AG08396 (cell line): ENCODE data around the gene HGF.

Experiments
- DNase-seq: peaks from one replicate; pipeline ENCODE4 v3.0.0; 2012; ENCODE audit warnings: low spot score, mixed read lengths

HGF gene

DNA sequence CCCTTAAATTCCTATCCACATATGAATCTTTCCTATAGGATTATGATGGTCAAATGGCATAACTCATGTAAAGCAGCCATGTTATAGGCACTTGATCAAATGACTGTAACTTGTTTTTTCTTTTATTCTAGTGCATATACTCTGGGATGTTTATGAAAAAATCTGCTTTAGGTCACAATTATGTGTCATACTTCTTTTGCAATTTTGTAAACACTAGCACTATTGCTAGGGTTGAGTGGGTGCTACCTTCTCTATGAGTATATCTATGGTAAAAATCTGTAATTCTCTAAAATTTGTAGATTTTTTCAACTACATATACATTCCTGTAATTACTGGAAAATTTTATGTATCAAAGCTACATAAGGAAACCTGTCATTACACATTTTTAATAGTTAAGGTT lies 50.0 kb downstream of the HGF start:
- DNase-seq, result no peak

DNA sequence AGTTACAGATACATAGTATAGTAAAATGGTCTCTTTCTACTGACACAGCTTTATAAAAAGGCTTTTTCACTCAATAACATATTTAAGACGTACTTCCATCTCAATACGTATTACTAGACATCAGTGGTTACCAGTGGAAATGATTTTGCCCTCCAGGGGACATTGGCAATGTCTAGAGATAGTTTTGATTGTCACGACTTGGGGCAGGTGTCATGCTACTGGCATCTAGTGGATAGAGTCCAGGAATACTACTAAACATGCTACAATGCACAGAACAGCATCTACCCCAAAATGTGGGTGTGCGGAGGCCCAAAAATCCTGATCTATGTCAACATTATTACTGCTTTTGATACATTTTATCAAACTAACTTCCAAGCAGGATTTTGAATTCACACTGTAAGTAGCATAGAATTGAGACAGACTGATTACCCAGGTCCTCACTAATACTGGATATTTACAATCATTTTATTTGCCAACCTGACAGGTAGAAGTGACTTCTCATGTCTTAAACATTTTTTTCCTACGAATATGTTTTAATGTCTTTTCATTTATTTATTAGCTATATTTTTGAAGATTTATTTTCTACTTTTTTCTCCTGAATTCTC lies 53.8 kb downstream of the HGF start:
- DNase-seq, result no peak

DNA sequence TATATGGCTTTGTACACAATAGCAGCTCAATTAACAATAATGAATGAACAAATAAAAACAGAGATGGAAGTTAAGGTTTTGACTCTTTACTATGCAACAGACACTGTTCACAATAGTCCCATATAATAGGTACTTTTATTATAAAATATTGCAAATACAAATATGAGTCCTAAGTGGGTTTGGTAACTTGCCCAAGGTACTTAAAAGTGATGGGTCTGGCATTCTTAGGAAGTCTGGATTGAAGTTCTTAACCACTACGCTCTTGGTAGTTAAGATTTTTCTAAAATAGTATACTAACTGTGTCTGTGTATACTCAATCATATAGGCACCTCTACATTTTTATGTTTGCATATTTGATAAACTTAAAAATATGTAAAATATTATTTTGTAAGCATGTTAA lies 55.5 kb downstream of the HGF start:
- no peak for DNase-seq

DNA sequence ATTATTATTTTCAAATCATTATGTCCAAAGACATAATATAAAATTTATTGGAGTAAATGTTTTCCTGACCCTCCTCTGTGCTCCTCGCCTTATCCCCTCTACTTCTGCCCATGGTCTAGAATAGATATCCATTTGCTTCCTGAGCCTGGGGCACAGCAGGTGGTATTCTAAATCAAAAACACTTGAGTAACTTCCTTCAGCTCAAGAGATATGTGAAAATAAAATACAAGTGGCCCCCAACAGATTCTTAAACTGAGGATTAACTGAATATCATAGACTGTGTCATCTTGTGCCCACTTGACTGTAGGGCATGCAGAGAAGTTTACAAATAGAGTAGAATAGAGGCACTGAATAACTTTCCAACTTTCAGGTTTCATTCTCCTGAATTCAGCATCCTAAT lies 59.1 kb downstream of the HGF start:
- no peak for DNase-seq

DNA sequence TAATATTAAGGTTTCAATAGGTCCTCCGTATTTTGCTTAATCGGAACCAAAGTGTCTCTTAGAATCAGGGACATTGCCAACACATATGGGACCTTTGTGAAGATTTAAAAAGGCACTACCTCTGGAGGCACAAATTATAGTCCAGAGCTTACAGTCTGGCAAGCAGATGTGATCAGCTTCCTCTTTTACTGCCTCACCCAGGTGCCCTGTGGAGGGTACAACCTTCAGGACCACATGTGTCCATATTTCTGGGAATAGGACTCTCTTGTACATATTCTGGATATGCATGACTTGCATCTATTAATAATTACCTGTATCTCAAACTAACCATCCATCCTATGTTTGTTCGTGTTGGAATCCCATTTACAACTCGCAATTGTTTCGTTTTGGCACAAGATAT lies 60.0 kb downstream of the HGF start:
- DNase-seq, result no peak

DNA sequence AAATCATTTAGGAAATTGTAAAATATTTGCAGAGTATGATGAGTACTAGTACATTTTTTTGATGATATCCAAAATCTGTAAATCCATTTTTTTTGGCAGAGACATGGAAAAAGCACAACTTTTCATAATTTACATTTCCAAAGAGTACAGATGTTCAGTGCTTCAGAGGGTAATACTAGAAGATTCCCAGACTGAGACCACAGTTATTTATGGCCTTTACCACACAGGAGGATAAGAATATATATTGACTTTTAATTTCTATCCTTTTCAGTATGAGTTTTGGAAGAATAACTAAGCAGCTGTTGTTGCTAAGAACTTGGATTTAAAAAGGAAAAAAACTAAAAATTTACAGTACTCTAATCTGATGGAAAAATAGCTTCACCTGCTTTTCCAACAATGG lies 61.9 kb downstream of the HGF start:
- DNase-seq, result no peak

DNA sequence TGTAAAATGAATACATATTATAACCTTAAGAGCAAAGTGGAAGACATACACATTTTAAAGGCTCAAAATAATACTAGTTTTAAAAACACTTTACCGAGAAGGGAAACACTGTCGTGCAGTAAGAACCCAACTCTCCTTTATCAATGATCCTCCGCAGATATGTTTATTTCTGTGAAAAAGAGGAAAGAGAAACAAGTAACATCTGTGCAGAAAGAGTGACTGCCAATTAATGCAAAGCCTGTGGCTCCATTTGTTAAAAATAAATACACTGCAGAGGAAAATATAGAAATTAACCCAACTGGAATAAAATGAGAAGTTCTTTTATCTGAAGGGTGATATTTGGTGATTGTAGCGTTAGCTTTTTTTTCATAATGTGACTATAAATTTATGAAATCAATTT lies 62.7 kb downstream of the HGF start:
- no peak for DNase-seq

DNA sequence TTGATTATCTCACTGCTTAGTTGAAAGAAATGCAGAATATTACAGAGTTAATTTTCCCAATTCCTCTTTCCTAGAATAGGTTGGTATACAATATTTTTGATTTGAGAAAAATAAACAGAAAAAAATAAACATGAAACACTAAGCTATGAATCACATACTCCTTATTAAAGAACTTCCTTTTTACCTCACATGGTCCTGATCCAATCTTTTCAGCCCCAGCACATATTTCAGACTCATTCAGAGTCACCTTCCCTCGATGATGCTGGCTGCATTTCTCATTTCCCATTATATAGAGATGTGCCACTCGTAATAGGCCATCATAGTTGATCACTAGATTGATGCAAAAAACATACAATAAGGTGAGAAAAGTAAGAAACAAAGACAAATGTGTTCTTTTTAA lies 64.6 kb downstream of the HGF start:
- no peak for DNase-seq

DNA sequence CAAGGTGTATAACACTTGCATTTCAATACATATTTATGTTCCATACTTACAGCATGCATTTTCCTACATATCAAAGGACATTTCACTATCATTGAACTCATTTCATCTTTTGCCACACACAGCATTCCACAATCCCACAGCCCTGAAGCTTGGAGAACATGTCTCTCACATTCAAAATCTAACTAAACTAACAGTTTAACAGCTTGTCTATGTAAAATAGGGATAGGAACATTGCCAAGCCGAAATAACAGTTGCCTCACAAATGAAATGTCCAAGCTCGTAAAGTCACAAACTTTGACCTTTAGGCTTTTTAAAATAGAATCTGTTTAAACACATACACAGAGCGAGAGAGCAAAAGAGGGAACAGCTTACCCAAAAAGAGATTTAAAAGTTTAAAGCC lies 65.3 kb downstream of the HGF start:
- DNase-seq, result no peak

DNA sequence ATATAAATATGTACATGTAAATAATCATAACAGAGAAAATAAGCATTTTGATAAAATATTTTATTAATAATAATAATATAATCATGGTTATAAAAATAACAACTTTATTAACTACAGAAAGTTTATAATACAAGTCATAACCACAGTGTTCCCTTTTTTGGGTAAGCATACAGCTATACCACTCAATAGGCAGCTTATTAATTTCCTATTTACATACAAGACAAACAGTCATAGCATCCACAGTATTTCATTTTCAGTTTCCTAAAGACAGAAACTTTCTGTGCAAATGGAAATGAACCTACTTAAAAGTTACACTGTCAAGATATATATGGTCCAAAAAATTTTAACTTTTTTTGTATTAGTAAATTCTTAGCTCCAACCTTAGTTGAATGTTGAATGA lies 70.9 kb downstream of the HGF start:
- no peak for DNase-seq

DNA sequence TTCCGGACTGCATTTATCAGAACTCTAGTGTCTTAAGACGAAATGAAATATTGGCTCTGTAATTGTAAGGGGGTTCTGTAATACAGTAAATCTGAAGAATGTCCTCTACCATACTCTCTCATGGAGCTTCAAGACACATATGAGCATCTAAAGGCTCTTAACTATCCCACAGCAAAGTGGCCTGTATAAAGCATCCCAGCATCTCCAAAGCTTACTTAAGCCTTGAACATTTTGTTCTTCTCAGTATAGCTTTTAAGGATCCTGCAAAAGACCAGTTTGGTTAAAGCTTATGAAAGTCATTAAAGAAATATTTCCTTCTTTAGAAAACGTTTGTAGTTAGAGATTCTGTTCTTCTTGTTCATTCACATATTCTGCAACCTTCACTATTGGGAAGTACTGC lies 75.1 kb downstream of the HGF start:
- no peak for DNase-seq

DNA sequence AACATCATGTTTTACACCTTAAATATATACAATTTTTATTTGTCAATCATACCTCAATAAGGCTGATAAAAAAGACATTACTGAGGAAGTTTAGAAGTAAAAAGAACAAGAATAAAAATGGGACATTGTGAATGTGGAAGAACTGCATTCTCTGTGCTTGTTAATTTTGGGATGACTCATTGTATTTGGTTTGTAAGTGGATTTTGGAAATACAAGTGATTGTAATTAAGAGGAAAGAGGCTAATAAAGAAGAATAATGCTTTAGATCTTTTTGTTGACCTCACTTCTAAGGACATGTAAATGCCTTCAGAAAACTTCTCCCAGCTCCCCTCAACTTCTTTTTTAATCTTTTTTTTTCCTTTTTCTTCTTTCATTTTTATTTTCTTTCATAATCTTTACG lies 76.0 kb downstream of the HGF start:
- DNase-seq, result no peak

DNA sequence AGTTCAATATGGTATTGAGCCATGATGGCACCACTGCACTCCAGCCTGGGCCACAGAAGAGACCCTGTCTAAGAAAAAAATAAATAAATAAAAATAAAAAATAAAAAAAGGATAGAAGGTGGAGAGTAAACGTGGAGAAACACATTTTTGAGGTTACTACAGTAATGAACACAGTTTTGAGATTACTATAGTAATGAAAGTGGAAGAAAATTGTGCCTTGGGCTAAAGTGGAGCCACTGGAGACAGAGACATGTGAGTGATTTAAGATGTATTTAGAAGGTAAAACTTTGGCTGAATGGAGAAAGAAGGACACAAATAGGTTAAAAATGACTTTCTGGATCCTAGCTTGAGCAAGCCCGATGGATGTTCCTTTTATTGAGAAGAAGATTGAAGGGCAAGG lies 76.8 kb downstream of the HGF start:
- DNase-seq, result no peak

DNA sequence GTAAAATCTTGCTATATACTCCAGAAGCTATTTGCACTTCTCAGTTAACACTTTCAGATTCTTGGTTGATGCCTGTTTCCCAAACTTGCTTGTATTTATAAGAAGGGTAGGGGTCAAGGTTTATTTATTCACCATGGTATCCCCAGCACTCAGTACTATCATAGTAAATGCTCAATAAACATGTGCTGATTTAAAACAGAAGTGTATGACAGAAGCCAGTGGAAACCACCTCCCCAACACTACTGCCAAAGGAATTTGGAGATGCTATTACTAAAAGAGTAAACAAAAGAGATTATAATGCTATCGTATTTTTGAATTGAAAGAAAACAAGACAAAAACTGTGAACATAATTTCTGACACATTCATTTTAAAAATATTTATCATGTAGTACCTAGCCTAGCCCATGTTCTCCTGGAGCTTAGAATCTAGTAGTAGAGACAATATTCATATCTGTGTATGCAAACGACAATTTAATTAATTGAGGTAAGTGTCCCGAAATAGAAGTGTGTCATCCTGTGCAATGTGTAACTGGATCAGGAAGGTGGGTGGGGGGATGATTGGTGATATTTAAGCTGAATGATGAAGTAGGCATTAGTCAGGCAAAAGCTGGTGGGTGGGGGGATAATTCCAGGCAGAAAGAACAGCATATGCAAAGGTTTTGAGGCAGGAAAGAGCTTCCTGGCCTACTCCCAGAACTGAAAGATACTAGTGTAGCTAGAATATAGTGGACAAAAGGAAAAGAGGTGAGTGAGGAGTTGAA lies 77.5 kb downstream of the HGF start:
- DNase-seq, result no peak

DNA sequence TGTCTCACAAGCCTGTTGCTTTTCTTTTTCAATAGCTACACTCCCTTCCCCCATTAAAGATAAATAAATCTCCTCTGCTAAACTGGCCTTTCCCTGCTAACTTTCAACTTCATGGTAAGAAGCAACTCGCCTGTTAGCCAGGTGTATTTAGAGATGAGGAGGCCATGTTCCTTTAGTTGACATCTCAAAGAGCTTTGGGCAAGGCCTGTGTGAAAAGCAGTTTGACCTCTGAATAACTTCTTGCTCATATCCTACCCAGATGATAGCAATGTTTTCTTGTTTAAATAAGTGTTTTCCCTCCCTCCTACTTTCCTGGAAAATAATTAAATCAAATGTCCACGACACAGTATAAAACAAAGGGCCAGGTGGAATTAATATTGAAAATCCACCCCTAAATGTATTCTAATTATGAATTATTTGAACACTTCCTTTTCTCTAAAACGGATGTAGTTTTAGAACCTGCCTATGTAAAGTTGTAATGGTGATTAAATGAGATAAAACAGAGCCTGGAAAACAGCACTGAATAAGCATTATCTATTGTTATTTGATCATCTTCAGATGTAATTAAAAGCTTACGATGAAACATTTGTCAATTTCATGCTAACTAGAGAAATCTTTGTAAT lies 78.5 kb downstream of the HGF start:
- DNase-seq, result no peak

DNA sequence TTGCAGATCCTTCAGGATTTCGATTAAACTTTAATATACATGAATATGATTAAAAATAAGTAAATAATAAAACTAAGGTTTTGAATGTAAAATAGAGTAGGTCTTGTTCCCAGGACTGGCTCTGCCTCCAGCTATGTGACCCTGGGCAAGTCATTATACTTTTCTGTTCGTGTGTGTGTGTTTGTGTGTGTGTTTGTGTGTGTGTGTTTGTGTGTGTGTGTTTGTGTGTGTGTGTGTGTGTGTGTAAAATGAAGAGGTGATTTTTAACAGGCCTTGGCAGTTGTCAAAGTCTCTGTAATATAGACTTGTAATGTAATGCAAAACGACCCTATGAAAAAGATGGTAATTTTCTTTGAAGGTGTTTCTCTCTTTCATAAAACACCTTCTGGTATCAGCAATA lies 79.2 kb downstream of the HGF start:
- no peak for DNase-seq

DNA sequence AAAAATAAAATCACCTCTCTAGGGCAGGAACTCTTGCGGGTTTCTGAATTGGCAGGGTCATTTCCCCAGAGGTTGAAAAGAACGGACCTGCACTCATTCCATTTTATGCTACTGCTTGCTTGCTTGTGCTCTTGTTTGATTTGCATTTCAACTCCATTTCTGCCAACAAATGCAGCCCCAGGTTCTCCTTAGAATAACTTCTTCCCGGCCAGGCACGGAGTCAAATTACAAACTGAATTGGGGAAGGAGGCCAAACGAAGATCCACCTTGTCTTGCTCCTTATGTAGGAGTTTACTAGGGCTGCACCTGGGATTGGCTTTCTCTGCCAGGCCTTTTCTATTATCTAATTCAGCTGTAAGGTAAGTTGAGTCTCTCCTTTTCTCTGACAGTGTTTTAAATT lies 79.6 kb downstream of the HGF start:
- no peak for DNase-seq

DNA sequence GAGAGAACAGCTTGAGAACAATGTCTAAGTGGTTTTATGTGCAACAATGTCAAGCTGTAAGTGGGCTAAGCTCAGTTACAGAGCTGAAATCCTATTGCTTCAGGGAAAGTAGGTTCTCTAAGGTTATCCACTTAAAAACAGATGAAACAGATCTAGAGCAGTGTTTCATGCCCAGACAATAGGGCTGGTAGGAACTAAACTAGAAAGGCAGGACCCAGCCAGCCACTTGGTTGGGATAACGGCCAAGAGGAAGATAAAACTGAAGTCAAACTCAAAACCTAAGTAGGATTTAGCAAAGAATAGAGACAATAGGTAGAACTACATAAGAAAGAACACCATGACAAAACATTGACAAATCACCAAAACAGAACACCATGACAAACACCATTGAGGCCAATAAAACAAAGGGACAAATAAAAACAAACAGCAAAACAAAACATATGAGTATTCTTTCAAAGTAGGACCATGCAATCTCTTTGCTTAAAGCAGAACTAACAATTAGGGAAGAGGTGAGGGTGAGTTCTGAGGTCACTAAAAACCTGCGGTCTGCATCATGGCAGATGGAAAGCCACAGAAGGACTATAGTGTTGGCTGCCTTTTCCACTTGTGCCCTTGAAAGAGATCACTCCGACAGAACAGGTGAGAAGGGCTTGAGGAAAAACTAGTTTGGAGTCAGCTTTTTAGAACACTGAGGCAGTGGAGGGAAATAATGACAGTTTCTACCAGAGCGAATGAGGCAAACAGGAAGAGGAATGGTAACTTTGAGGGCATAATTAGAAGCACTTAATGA lies 81.0 kb downstream of the HGF start:
- no peak for DNase-seq

DNA sequence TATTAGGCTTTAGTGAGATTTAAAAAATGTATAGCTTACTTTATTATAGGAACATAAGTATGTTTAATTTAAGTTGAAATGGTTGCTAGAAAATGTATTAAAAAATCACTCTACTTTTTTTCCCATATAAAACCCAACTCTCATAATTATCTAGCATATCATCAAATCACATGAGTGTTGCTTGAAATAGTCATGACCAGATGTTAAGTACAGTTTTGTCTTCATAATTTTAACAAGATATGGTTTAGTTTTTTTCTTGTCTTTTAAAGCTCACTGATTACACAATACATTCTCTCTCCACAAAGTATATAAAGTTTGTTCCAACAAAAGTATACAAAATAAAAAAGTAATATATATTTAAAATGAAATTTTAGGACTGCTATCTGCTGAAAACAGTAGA lies 82.8 kb downstream of the HGF start:
- no peak for DNase-seq

DNA sequence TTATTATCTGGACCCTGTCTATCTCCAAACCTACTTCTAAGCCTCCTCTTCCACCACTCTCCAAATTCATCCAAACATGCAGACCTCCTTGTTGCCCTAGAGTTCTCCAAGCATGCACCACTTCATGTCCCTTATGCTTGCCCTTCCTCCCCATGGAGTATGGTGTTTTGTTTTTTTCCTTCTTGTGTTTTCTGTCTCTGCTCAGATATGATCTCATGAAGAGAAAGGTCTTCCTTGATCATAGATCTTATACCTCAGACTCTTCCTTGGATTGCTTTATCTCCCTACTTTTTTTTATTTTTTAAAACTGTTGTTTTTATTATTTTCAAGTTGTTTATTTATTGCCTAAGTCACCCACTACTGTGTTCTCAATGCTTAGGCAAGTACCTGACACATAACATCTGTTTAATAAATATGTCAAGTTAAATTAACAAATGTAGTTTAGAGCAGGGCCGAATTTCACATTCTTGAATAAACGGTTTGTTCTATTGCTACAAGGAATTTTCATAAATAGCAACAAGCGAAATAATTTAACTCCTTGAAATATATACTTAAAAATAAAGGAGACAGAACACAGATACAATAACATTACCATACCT lies 84.5 kb downstream of the HGF start:
- no peak for DNase-seq

DNA sequence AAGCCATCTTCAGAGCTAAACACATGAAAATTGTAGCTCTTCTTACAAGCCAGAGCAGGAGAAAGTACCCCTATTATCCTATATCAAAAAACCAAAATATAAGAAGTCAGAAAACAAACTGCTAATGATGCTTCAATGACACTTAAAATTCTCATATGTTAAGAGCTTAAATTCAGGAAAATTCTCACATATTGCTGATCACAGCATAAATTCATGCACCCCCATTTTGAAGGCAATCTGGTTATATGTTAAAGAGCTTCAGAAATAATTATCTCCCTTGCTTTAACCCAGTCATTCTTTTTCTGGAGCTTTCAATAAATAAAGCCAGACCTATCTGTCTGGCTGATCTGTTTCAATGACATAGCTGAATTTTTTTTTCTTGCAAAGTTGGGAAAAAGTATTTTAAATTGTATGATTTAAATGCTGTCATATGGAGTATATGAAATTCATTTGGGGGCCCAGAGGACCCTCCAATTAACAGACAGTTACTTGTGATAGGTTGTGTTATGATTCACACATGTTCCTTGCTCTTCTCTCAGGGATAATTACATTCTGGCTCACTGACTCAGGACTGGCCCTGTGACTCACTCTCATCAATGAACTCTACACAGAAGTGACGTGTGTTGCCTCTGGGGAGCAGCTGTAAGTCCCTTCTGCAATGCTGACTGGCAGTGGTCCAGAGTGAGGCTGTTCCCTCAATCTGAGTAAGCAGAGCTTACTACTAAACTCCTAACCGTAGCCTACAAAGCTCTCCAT lies 85.2 kb downstream of the HGF start:
- DNase-seq, result peak; percentile 85

DNA sequence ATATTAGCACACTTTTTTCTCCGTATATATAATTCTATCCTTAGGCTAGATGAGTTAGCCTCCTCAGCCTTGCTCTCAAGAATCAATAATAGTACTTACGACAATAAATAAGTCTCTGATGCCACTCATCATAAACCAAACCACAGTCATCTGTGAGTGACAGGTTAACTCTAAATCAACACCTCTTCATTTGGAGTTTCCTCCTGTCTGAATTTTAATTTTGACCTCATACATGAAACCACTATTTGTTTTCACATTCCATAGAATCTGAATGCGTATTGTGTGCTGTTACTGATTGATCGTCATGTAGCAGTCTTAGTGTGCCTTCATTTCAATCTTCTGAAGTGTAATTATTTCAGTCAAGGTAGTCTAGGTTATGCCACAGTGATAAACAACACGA lies 85.8 kb downstream of the HGF start:
- DNase-seq, result no peak
